ENCODE results near the gene TREM2.

DNA sequence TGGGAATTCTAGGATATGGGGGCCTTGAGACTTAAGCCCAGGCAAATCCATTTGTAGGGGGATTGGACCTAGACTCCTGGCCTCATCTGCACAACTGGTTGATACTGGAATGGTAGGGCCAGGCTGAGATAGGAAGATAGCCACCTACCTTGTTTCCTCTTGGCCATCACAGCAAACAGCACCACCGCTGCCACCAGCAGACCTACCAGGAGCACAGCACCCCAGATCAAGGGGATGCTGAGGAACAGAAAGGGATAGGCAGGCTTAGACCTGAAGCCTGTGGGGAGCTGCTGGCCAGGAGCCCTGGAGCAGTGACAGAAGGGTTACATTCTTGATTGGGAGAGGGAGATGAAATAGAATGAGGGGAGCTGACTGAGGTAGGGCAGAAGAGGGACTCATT is 12.2 kb downstream of the TREM2 start:
- TF ChIP-seq, protein P1, sequence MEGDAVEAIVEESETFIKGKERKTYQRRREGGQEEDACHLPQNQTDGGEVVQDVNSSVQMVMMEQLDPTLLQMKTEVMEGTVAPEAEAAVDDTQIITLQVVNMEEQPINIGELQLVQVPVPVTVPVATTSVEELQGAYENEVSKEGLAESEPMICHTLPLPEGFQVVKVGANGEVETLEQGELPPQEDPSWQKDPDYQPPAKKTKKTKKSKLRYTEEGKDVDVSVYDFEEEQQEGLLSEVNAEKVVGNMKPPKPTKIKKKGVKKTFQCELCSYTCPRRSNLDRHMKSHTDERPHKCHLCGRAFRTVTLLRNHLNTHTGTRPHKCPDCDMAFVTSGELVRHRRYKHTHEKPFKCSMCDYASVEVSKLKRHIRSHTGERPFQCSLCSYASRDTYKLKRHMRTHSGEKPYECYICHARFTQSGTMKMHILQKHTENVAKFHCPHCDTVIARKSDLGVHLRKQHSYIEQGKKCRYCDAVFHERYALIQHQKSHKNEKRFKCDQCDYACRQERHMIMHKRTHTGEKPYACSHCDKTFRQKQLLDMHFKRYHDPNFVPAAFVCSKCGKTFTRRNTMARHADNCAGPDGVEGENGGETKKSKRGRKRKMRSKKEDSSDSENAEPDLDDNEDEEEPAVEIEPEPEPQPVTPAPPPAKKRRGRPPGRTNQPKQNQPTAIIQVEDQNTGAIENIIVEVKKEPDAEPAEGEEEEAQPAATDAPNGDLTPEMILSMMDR (IDR thresholded peaks at IDR 0.05; ENCODE audit: control extremely low read depth in 1 of 3, insufficient read depth in 1 of 3, low read depth in 1 of 3, low read length in 3 of 3), result peak in 2 of 3 experiments; percentile 28 to 44; a peak in 2 of 4 replicates
- no peak for TF ChIP-seq EZH2 (IDR thresholded peaks at IDR 0.05; ENCODE audit: low read depth, low read length, severe bottlenecking)
- no peak for TF ChIP-seq TCF12 (IDR thresholded peaks at IDR 0.05; ENCODE audit: low read depth, low read length)
- TF ChIP-seq CHD2 (IDR thresholded peaks at IDR 0.05; ENCODE audit: low read length), result no peak
- no peak for TF ChIP-seq EP300 (IDR thresholded peaks at IDR 0.05; ENCODE audit: borderline replicate concordance in 1 of 2, low read depth in 2 of 2, low read length in 2 of 2)
- TF ChIP-seq, protein P2, sequence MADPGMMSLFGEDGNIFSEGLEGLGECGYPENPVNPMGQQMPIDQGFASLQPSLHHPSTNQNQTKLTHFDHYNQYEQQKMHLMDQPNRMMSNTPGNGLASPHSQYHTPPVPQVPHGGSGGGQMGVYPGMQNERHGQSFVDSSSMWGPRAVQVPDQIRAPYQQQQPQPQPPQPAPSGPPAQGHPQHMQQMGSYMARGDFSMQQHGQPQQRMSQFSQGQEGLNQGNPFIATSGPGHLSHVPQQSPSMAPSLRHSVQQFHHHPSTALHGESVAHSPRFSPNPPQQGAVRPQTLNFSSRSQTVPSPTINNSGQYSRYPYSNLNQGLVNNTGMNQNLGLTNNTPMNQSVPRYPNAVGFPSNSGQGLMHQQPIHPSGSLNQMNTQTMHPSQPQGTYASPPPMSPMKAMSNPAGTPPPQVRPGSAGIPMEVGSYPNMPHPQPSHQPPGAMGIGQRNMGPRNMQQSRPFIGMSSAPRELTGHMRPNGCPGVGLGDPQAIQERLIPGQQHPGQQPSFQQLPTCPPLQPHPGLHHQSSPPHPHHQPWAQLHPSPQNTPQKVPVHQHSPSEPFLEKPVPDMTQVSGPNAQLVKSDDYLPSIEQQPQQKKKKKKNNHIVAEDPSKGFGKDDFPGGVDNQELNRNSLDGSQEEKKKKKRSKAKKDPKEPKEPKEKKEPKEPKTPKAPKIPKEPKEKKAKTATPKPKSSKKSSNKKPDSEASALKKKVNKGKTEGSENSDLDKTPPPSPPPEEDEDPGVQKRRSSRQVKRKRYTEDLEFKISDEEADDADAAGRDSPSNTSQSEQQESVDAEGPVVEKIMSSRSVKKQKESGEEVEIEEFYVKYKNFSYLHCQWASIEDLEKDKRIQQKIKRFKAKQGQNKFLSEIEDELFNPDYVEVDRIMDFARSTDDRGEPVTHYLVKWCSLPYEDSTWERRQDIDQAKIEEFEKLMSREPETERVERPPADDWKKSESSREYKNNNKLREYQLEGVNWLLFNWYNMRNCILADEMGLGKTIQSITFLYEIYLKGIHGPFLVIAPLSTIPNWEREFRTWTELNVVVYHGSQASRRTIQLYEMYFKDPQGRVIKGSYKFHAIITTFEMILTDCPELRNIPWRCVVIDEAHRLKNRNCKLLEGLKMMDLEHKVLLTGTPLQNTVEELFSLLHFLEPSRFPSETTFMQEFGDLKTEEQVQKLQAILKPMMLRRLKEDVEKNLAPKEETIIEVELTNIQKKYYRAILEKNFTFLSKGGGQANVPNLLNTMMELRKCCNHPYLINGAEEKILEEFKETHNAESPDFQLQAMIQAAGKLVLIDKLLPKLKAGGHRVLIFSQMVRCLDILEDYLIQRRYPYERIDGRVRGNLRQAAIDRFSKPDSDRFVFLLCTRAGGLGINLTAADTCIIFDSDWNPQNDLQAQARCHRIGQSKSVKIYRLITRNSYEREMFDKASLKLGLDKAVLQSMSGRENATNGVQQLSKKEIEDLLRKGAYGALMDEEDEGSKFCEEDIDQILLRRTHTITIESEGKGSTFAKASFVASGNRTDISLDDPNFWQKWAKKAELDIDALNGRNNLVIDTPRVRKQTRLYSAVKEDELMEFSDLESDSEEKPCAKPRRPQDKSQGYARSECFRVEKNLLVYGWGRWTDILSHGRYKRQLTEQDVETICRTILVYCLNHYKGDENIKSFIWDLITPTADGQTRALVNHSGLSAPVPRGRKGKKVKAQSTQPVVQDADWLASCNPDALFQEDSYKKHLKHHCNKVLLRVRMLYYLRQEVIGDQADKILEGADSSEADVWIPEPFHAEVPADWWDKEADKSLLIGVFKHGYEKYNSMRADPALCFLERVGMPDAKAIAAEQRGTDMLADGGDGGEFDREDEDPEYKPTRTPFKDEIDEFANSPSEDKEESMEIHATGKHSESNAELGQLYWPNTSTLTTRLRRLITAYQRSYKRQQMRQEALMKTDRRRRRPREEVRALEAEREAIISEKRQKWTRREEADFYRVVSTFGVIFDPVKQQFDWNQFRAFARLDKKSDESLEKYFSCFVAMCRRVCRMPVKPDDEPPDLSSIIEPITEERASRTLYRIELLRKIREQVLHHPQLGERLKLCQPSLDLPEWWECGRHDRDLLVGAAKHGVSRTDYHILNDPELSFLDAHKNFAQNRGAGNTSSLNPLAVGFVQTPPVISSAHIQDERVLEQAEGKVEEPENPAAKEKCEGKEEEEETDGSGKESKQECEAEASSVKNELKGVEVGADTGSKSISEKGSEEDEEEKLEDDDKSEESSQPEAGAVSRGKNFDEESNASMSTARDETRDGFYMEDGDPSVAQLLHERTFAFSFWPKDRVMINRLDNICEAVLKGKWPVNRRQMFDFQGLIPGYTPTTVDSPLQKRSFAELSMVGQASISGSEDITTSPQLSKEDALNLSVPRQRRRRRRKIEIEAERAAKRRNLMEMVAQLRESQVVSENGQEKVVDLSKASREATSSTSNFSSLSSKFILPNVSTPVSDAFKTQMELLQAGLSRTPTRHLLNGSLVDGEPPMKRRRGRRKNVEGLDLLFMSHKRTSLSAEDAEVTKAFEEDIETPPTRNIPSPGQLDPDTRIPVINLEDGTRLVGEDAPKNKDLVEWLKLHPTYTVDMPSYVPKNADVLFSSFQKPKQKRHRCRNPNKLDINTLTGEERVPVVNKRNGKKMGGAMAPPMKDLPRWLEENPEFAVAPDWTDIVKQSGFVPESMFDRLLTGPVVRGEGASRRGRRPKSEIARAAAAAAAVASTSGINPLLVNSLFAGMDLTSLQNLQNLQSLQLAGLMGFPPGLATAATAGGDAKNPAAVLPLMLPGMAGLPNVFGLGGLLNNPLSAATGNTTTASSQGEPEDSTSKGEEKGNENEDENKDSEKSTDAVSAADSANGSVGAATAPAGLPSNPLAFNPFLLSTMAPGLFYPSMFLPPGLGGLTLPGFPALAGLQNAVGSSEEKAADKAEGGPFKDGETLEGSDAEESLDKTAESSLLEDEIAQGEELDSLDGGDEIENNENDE (IDR thresholded peaks at IDR 0.05; ENCODE audit: insufficient replicate concordance, low read length), result no peak
- TF ChIP-seq CREB1 (IDR thresholded peaks at IDR 0.05), result no peak
- TF ChIP-seq, protein P3, sequence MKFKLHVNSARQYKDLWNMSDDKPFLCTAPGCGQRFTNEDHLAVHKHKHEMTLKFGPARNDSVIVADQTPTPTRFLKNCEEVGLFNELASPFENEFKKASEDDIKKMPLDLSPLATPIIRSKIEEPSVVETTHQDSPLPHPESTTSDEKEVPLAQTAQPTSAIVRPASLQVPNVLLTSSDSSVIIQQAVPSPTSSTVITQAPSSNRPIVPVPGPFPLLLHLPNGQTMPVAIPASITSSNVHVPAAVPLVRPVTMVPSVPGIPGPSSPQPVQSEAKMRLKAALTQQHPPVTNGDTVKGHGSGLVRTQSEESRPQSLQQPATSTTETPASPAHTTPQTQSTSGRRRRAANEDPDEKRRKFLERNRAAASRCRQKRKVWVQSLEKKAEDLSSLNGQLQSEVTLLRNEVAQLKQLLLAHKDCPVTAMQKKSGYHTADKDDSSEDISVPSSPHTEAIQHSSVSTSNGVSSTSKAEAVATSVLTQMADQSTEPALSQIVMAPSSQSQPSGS (IDR thresholded peaks at IDR 0.05; ENCODE audit: low read length), result no peak
- no peak for TF ChIP-seq NRF1 (IDR thresholded peaks at IDR 0.05; ENCODE audit: low read depth, low read length)
- no peak for TF ChIP-seq POLR2A (IDR thresholded peaks at IDR 0.05; ENCODE audit: control extremely low read depth in 1 of 2, low read depth in 2 of 2, low read length in 2 of 2)
- TF ChIP-seq RFX5 (IDR thresholded peaks at IDR 0.05; ENCODE audit: borderline replicate concordance, low read depth, low read length), result no peak
- no peak for TF ChIP-seq SRF (IDR thresholded peaks at IDR 0.05; ENCODE audit: low read depth, low read length)
- TF ChIP-seq JUN (IDR thresholded peaks at IDR 0.05; ENCODE audit: low read depth, low read length), result no peak
